Activated CD8-positive, alpha-beta memory T cell treated with anti-CD3 and anti-CD28 coated beads, Interleukin-2, amount 50 U/mL, for 48 hours (primary cell): ENCODE measurements around the gene FOXD4L5.
A peak's percentile ranks its signal among the peaks of the same experiment; 100 is the strongest.
"Not testable (repeated sequence)": the region's sequence is repeated elsewhere in the genome, so short reads cannot be mapped to it uniquely, and the experiment has no call there.

Experiments
- DNase-seq: peaks from one replicate; pipeline ENCODE4 v3.0.0-alpha.2; 2020

FOXD4L5 gene

GRCh38 chr9:65285109-65285508 is at the start of gene FOXD4L5:
FOXD4L5 (minus strand) TSS chr9:65285209; CDS start chr9:65284377, 832 bp downstream.
- not testable (repeated sequence) for DNase-seq

GRCh38 chr9:65283943-65284342 is 1.1 kb downstream of the FOXD4L5 start:
- peak; percentile 32 for DNase-seq

- DNase-seq: not testable (repeated sequence)
These were observed 2.0 kb downstream of the FOXD4L5 start for GRCh38 chr9:65282976-65283375.
